Measurements from ENCODE around the gene PTPRE.

PTPRE gene

DNA sequence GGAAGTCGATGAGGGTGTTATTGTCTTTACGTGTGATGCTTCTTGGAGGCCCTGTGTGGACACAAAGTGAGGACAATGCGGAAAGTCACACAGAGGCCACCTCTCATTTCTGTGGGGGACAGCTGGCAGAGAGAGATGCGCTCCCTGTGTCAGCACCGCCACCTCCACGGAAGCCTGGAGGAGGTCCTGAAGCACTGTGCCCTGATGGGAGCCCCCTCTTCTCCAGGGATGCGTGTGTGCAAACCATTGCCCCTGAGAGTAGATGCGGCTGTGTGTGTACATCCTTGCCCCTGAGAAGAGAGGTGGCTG lies 2.0 kb downstream of the PTPRE start:
- FAIRE-seq, result no peak

DNA sequence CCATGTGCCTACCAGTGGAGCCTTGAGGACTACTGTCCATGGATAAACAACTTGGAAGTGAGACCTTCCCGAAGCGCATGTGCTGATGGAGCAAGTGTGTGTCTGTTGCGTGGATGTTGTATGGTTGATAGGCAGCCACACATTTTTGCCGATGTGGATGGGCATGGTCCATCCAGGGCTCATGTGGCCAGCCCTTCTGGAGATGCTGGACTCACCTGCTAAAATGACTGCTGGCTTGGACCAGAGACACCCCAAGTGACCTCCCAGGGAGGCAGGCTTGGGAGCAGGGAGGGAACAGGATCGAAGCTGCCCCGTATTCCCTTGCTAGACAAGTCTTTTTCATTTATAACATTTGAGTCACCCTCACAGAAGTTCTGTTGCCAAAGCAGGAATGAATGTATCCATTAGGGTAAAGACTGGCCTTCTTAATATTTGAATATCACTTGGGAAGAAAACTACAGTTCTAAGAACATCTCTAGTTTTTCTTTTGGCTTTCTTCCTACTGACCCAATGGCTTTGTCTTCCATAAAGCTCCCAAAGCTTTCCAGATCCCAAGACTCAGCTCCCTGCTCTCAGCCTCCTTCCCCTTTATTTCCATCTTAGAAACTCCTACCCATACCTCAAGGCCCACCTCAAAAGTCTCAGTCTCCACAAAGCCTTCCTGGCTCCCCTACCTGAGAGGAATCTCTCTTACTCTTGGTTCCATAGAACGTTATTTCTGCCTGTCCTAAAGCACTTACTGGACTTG lies 3.0 kb downstream of the PTPRE start:
- no peak for FAIRE-seq

GRCh38 chr10:127910464-127910770 lies 3.5 kb downstream of the PTPRE start:
- FAIRE-seq, result no peak

DNA sequence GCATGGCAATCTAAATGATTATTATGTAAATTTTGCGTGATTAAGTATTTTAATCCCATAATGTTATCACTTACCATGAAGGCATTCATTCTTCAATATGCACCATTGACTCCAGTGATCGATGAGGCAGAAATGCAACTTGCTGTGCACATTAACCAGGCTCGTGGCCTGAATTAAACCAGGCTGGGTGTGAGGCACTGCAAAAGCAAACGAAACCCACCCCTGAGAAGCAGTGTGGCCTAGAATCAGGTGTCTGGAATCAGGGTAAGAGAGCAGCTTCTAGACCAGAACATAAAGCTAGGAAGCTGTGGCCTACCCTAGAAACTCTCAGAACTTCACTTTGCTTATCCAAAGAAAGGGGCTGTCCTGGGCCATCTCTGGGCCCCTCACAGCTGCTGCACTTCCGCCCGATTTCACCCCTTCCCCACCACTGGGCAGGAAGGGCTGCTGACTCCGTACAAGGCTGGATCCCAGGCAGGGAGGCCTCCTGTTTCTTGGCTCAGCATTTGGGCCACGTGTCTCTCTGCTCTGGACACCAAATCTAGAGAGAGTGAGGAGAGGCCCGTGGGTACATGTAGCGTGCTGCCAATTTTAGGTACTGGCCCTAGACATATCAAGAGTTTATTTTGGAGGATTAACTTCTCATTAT lies 4.4 kb downstream of the PTPRE start:
- FAIRE-seq, result no peak

GRCh38 chr10:127911867-127912257 lies 5.0 kb downstream of the PTPRE start:
- FAIRE-seq, result no peak

DNA sequence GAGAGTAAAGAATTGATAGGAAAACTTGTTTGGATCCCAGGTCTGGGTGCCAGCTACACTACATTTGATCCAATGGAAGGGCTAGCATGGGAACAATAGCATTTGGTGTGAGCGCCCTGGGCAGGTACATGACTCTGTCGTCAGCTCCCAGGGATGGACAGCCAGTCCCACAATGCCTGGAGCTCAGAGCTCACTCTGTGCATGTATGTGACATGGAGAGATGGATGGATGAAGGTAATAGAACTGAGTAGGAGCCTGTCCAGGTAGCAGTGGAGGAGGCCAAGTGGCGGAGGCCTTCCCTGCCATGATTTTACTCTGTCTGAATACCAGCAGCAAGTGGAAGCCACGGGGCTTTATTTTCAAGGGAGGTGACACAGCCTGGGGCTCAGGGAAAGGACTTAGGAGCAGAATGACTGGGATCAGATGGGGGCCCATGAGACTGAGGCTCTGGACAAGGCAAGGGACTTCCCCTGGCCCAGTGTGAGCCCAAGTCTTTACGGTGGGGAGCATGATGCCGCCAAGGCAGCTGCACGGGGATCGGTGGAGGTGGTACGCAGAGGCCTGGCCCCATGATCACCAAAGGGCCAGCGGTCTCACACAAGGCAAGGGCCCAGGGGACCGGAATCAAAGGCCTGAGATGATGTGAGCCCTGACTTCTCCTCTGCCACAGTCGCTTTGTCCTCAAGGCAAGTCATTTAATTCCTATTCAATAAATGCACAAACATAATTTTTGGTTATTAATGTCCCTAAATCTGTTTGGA lies 5.9 kb downstream of the PTPRE start:
- no peak for FAIRE-seq

GRCh38 chr10:127913368-127913759 lies 6.5 kb downstream of the PTPRE start:
- no peak for FAIRE-seq

DNA sequence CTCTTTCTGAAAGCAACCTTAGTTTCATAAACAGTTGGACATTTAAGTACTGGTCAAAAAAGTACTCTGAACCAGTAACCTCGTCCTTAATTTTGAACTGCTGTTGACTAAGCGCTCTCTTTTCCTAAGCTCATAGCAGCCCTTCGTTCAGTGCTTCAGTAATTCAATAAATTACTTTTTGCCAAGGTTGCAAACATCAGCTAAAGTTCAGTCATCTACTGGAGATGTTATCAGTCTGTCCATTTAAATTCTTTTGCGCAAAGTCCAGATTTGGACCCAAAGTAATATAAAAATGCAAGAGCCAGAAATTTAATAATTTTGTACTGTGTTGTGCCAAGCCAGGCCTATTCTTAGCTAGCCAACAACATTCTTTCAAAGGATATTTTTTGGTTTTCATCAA lies 8.4 kb downstream of the PTPRE start:
- no peak for FAIRE-seq

DNA sequence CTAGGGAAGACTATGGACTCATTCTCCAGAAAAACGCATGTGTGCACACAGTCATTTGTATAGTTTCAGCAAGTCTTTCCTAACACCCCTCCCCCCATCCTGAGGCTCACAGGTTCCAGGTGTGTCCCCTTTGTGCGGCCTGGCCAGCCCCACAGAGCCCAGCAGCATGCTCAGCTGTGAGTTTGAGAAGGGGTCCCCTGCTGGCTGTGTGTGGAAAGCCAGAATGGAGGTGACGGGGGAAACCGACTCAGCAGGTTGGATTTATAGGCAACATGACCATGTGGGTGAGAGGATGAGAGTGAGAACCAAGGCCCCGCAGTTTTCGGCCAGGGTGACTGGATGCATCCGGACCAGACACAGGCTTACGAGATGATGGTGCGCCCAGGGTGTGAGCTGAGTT lies 9.9 kb downstream of the PTPRE start:
- FAIRE-seq, result no peak

GRCh38 chr10:127918572-127918971 lies 11.7 kb downstream of the PTPRE start:
- no peak for FAIRE-seq

GRCh38 chr10:127919418-127920271 lies 12.7 kb downstream of the PTPRE start:
- no peak for FAIRE-seq

- no peak for FAIRE-seq
Measured at GRCh38 chr10:127920306-127921074, 13.6 kb downstream of the PTPRE start.

GRCh38 chr10:127921075-127921752 lies 14.3 kb downstream of the PTPRE start:
- no peak for FAIRE-seq

GRCh38 chr10:127921753-127922145 lies 14.8 kb downstream of the PTPRE start:
- no peak for FAIRE-seq

DNA sequence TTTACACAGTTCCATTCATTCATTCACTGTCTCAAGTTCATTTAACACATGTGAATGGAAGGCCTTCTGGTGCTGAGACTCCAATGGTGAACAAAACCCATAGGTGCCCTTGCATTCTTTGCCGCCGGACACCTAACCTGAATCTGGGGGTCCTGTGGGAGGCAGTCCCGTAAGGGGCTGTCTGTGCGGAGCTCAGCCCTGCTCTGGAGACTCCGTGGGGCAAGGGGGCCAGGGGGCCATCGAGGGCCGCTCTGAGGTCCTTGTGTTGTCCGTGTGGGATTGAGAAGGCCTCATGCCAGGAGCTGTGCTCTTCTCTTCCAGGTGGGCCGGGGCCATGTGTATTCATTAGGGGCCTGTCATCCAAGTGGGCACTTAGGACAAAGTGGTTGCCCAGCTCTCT lies 15.3 kb downstream of the PTPRE start:
- FAIRE-seq, result no peak

GRCh38 chr10:127922675-127923366 lies 15.9 kb downstream of the PTPRE start:
- FAIRE-seq, result no peak

GRCh38 chr10:127923646-127924045 lies 16.7 kb downstream of the PTPRE start:
- no peak for FAIRE-seq

GRCh38 chr10:127925471-127926207 lies 18.7 kb downstream of the PTPRE start:
- FAIRE-seq, result no peak

GRCh38 chr10:127926455-127926854 lies 19.6 kb downstream of the PTPRE start:
- FAIRE-seq, result no peak

DNA sequence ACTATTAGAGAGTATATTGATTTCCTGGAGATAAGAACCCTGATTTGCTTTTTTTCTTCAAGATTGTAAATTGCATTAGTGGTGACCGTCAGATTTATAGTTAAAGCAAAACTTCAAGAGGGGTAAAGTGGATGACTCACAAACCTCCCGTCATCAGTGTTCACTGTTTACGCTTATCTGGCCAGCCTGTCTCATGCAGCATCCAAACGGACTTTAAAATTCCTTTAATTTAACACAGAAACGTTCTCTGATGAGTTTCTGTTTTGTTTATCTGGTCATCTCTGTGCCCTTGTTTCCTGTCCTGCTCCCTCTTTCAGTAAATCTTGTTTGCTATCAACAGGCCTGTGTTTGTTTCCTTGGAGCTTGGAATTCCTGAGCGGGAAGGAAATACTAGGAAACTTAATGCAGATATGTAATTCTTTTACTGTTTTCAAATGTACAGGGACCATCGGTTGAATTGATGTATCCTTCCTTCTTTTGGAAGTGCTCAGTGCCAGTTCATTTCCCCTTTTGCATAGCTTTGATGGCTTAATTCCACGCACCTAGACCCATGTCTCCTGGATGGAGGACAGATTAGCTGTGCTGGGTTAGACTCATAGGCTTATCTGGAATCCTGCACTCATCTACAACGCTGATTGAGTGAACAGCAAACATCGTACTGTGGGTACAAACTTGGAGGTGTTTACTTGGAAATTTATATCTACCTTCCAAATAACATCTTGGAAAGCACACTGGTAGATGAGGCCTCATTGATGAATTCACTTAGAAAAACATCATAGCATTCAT lies 21.3 kb downstream of the PTPRE start:
- FAIRE-seq, result no peak
